T-helper 9 cell (primary cell): ENCODE results near the gene SPATA7.
"Not testable (repeated sequence)": the region's sequence is repeated elsewhere in the genome, so short reads cannot be mapped to it uniquely, and the experiment has no call there.

Source experiments
- DNase-seq: peaks from one replicate; pipeline ENCODE4 v3.0.0-alpha.2; 2020
- total RNA-seq, 2 donors: gene quantifications; one replicate each; lab custom pipeline; 2026; lab: John Stamatoyannopoulos, UW

Gene SPATA7
- total RNA-seq: 5.5 to 7.5 reads per million in 2 donors

DNA sequence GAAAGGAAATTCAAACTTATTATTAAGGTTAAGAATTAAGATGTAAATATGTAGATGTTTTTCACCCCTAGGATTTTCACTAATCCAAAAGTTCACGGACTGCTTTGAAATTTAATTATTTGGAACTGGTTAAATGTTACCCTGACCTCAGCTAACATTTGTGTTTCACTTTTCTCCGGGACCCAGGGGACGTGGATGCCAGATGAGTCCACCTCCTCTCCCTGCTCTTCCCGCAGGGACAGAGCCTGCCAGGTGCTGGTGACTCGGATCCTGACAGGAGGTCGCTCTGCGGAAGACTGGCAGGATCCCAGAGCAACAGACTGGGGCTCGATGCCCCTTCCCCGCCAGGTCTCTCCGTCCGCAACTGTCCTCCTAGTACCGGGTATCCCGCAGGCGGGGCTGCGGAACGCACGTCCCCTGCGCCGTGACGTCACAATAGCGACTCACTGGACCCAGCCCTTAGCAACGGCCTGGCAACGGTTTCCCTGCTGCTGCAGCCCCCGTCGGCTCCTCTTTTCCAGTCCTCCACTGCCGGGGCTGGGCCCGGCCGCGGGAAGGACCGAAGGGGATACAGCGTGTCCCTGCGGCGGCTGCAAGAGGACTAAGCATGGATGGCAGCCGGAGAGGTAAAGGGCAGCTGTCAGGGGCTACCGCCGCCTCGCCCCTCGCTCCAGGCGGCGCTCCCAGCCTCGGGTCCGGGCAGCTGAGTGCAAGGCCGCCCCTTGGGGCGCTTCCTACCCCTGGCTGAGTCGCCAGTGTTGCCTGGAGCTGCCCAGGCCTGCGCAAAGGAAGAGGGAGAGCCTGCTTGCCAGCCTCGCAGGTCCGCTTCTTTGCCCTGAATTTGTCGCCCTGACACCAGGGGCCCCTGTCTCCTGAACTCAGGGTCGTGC lies at the start of gene SPATA7:
TSS of gene SPATA7 (plus strand) at position 446 of the 890 bp plus-strand sequence. CDS start at position 608, 162 bp downstream.
- peak; percentile 64 for DNase-seq

GRCh38 chr14:88340357-88340756 lies 45.1 kb upstream of the SPATA7 start:
- no peak for DNase-seq

GRCh38 chr14:88342980-88343379 lies 42.5 kb upstream of the SPATA7 start:
- DNase-seq: no peak

GRCh38 chr14:88346048-88346639 lies 39.3 kb upstream of the SPATA7 start:
- no peak for DNase-seq

DNA sequence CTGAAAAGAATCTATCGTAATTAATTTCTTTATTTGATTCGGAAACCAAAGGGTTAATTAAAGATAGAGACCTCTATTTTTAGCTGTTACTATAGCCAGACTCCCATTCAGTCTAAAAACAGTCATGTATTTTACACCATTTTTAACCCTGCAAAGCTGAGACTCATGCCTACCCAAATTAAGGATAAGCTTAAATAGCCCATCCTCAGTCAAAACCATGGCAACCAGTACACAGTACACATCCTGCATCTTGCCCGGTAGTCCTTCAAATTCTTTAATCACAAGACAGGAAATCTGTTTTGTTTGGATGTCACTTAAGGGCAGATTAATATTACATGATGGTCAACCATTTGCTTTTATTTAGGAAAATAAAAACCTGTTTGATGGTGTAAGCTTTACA lies 36.9 kb upstream of the SPATA7 start:
- no peak for DNase-seq

- no peak for DNase-seq
These were observed 33.3 kb upstream of the SPATA7 start for GRCh38 chr14:88351966-88352691.

- DNase-seq: no peak
These were observed 32.8 kb upstream of the SPATA7 start for GRCh38 chr14:88352698-88353097.

DNA sequence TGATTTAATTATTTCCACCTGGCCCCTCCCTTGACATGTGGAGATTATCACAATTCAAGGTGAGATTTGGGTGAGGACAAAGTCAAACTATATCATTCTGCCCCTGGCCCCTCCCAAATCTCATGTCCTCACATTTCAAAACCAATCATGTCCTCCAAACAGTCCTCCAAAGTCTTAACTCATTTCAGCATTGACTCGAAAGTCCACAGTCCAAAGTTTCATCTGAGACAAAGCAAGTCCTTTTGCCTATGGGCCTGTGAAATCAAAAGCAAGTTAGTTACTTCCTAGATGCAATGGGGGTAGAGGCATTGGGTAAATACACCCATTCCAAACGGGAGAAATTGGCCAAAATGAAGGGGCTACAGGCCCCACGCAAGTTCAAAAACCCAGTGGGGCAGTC lies 31.1 kb upstream of the SPATA7 start:
- no peak for DNase-seq

DNA sequence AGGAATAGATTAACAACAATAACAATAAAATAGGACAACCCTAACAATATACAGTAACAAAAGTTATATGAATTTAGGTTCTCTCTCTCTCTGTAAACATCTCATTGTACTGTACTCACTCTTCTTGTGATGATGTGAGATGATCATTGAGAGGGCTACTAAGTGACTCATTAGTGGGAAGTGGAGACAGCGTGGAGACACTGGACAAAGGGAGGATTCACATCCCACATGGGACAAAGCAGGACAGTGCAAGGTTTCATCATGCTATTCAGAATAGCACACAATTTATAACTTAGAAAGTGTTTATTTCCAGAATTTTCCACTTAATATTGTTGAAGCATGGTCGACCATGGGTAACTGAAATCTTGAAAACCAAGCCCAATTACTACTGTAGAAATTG lies 26.0 kb upstream of the SPATA7 start:
- no peak for DNase-seq

DNA sequence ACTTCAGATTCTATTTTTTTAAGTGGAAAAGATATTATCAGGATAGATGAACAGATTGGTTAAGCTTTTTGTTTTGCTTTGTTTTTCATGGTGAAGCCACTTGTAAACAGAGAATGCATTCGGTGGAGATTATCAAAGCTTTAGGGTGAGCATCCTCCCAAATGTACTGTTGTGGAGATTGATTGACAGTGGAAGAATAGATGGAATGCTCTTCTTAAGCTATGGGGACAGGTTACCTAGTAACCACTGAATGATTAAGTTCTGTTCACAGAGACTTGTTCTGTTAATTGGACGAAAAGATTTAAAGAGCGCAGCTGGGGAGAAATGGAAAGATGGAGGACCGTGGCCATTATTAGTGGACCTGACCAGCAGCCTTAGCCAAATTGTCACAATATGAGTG lies 21.8 kb upstream of the SPATA7 start:
- no peak for DNase-seq

DNA sequence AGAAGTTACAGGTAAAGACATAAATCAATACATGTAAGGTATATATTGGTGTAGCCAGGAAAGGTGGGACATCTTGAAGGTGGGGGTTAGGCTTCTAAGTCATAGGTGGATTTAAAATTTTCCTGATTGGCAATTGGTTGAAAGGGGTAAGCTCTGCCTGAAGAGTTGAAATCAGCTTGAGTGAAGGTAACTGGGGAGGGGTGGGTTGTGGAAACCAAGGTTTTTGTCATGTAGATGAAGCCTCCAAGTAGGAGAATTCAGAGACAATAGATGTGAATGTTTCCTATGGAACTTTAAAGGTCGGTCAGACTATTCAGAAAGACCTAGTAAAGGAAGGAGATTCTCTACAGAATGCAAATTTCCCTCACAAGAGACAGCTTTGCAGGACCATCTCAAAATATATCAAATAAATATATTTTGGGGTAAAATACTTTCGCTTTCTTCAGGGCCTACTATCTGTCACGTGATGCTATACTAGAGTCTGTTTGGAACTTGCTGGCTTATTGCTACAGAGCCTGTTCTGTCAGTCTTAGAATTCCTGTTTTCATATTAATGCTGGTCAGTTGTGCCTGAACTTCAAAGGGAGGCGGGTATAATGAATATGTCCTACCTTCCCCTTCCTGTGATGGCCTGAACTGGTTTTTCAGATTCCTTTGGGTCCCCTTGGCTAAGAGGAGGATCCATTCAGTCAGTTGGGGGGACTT lies 20.6 kb upstream of the SPATA7 start:
- no peak for DNase-seq

- DNase-seq: no peak
These were observed 16.0 kb upstream of the SPATA7 start for GRCh38 chr14:88369496-88369895.

DNA sequence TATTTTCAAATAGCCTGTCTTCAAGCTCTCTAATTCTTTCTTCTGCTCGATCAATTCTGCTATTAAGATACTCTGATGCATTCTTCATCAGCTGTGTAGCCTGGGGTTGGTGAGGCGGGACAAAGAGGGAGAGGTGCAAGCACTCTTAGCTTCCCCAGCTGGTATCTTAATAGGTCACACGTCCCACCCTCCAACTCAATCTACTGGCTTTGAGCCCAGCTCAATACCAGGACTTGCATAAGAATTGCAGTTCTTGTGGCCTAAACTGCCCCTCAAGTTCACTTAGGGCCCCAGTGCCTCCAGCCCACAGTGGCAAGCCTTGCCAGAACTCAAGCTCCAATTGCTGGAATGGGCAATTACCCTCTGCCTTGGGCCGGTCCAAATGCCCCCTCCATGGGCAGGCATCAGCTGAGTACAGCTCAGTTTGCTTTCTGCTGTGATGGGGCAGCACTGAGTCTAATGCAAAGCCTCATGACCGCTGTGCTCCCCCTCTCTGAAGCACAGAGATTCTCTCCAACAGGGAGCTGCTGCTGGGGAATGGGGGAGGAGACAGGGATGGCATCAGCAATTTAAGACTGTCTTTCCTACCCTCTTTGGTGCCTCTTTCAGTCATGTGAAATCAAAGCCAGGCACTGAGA lies 5.6 kb upstream of the SPATA7 start:
- no peak for DNase-seq

GRCh38 chr14:88380405-88380804 lies 5.1 kb upstream of the SPATA7 start:
- no peak for DNase-seq

GRCh38 chr14:88381634-88382033 lies 3.8 kb upstream of the SPATA7 start:
- DNase-seq: not testable (repeated sequence)

GRCh38 chr14:88384718-88385117 lies 739 bp upstream of the SPATA7 start:
- DNase-seq: no peak

DNA sequence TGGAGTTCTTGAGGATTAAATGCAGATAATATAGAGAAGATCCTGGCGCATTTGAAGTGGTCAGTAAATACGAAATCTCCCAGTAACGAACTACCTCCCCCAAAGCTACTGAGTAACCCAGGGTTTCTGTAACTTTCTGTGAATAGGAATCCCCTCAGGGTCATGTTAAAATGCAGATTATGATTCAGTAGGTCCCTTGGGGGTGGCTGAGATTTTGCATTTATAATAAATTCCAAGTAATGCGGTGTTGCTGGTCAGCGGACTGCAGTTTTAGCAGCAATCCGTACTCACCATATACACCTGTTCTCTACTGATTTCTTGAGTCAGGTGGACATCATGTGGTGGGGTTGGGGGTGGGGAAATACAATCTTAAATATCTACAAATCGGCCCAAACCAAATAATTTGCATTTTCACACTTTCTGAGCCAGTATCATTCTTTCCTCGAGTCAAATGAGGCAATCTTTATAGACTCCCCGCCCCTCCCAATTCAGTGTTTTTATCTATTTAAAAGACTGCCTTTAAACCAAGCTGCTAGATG lies 868 bp downstream of the SPATA7 start:
- DNase-seq: no peak

GRCh38 chr14:88388741-88389282 lies 3.4 kb downstream of the SPATA7 start:
- DNase-seq: no peak

GRCh38 chr14:88392609-88393008 lies 7.2 kb downstream of the SPATA7 start:
- DNase-seq: no peak

GRCh38 chr14:88411039-88411438 lies 25.6 kb downstream of the SPATA7 start:
- no peak for DNase-seq

DNA sequence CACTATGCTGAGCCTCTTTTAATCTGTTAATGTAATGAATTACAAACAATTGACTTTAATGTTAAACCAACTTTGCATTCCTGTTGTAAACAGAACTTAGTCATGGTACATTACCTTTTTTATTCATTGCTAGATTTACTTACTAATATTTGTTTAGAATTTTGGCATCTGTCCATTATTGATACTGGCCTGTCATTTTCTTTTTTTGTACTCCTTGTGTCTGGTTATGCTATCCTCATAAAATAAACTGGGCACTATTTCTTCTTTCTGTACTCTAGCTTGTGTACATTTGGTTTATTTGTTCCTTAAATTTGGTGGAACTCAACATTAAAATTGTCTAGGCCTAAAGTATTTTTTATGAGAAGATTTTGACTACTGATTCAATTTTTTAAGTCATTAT lies 32.1 kb downstream of the SPATA7 start:
- DNase-seq: no peak

DNA sequence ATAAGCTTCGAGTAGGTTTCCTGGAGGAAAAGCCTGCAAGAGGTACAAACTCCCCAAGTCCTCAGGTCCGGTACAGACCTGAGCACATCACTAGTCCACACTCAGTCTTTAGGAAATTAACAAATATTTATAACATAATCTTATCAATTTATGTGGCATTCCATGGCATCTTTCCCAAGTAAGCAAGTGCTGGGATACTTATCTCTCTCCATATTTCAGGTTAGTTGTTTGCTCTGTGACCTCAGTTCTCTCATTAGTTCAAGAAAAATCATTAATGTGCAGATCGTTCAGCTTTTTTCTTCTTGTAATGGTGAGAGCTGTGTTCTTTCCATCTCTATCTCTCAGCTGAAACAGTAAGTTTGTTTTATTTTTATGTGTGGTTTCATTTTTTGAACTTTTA lies 34.7 kb downstream of the SPATA7 start:
- DNase-seq: no peak
